Activated CD4-positive, alpha-beta T cell treated with anti-CD3 and anti-CD28 coated beads for 36 hours (primary cell): ENCODE data around the gene GP1BB. TPM values are rescaled to one million over a fixed set of nuclear protein-coding genes. Genes with fewer than 3 reads are reported as not detected.
"Not testable (repeated sequence)": the region's sequence is repeated elsewhere in the genome, so short reads cannot be mapped to it uniquely, and the experiment has no call there.

Experiments used
- ATAC-seq: fragments of 200-7000 bp; cut with Tn5 transposase; one replicate; pipeline ENCODE4 v1.10.0; 2021; ENCODE audit warnings: mild to moderate bottlenecking, moderate library complexity
- CTCF ChIA-PET: fragments of 350-600 bp; sonication (Branson Sonifier 250); formaldehyde crosslinking; loops from one replicate; lab custom pipeline; 2021; ENCODE audit warnings: antibody characterized with exemption; lab: Charles Lee
- POLR2A ChIA-PET: fragments of 350-600 bp; sonication (Branson Sonifier 250); formaldehyde crosslinking; loops from one replicate; lab custom pipeline; 2021; ENCODE audit warnings: antibody characterized with exemption, inconsistent platforms; lab: Charles Lee
- DNase-seq: peaks from one replicate; pipeline ENCODE4 v3.0.0-alpha.2; 2020
- H3K27ac Mint-ChIP-seq: one replicate; pipeline ENCODE4 v1.8.0; 2021; ENCODE audit warnings: mixed read lengths
- H3K27me3 Mint-ChIP-seq: one replicate; pipeline ENCODE4 v1.8.0; 2021; ENCODE audit warnings: mixed read lengths
- H3K36me3 Mint-ChIP-seq: one replicate; pipeline ENCODE4 v1.8.0; 2021; ENCODE audit warnings: low read depth, mixed read lengths
- H3K4me1 Mint-ChIP-seq: one replicate; pipeline ENCODE4 v1.8.0; 2021; ENCODE audit warnings: mixed read lengths
- H3K4me3 Mint-ChIP-seq: one replicate; pipeline ENCODE4 v1.8.0; 2021; ENCODE audit warnings: mild to moderate bottlenecking, moderate library complexity, mixed read lengths
- H3K9me3 Mint-ChIP-seq: one replicate; pipeline ENCODE4 v1.8.0; 2021; ENCODE audit warnings: low read depth, mixed read lengths
- intact Hi-C, 2 experiments: fragments of 100-400 bp; cut with DNase I in 1 of 2; cut with micrococcal nuclease in 1 of 2; formaldehyde crosslinking; loops; one replicate each; pipeline versions ENCODE4 v1.14.2 to v1.15.1; 2022 to 2024; cut with DNase I, micrococcal nuclease
- total RNA-seq, 2 experiments: library from RNA; stranded (reverse); gene quantifications; one replicate each; pipeline ENCODE4 v1.2.3, GENCODE V29; 2021

The GP1BB gene
- total RNA-seq, 2 experiments from 2014 or later = not detected

DNA sequence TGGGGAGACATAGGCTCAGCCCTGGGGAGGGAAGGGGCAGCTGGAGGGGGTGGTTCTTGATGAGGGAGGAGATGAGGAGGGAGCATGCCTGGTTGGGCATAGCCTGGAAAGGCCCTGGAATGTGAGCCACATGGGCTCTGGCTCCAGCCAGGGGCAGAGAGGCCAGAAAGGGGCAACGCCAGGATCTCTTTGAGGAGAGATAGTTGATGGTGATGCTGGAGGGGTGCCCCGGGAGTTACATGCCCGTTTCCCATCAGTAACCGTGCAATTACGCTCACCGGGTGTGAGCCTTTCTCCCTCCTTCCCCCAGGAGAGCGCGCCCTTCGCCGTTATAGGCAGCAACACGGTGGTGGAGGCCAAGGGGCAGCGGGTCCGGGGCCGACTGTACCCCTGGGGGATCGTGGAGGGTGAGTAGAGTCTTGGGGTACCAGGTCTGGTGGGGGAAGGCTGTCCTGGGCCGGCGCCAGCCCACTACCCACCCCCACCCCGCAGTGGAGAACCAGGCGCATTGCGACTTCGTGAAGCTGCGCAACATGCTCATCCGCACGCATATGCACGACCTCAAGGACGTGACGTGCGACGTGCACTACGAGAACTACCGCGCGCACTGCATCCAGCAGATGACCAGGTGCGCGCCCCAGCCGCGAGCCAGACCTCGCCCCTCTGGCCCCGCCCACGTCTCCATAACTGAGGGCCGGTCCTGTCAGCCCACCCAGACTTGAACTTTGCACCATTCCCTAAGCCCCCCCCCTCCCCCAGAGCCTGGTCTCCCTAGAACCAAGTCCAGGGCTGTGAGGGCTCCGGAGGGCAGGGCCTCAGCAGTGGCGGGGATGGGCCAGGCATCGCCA, 1.8 kb upstream of the GP1BB start:
- CTCF ChIA-PET = interaction anchor here (1.6 kb wide), 1 partner anchor 9 kb away, joined by 7 read pairs; no protein-coding TSS in a partner anchor
- H3K4me1 Mint-ChIP-seq = peaks cover 12% of the 10 kb centered on the region
- H3K36me3 Mint-ChIP-seq = no peaks in the 10 kb centered on the region
- peaks cover 38% of the 10 kb centered on the region for H3K27me3 Mint-ChIP-seq
- peak; percentile 3 for DNase-seq
- no peak for ATAC-seq
- no peaks in the 10 kb centered on the region for H3K9me3 Mint-ChIP-seq
- H3K27ac Mint-ChIP-seq = no peak overlapping the region
- POLR2A ChIA-PET = no interaction called here
- intact Hi-C loops = no loop called here
- no peak overlapping the region for H3K4me3 Mint-ChIP-seq

DNA sequence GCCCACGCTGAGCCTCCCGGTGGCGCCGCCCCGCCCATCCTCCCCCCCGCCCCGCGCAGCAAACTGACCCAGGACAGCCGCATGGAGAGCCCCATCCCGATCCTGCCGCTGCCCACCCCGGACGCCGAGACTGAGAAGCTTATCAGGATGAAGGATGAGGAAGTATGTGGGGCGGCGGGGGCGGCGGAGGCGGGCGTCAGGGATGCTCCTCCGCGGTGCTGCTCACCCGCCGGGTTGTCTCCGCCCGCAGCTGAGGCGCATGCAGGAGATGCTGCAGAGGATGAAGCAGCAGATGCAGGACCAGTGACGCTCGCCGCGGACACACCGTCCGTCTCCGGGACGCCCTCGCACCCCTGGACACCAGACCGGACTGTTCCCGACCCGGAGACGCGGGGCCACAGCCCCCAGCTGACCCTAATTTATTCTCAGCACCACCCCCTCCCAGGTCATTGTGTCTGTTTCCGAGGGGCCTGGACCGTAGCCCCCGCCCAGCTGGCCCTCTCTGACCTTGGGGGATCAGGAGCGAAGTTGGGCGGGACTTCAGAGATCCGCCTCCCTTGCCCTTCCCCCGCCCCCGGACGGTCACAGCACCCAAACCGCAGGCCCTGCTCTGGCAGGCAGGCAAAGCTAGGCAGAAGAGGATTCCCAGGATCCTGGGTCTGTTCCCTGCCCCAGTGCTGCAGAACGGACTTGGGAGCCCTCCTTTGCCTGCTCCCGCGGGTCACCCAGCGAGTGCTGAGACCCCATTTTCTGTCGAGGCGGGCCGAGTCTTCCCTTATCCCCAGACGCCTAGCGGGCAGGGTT, 959 bp upstream of the GP1BB start:
- ATAC-seq = no peak
- no peaks in the 10 kb centered on the region for H3K36me3 Mint-ChIP-seq
- ChIA-PET CTCF (interaction anchor here (0.7 kb wide), 1 partner anchor 56 kb away, joined by 3 read pairs; no protein-coding TSS in a partner anchor), POLR2A (no interaction called here)
- intact Hi-C loops = no loop called here
- peaks cover 38% of the 10 kb centered on the region for H3K27me3 Mint-ChIP-seq
- no peak for DNase-seq
- H3K9me3 Mint-ChIP-seq = no peaks in the 10 kb centered on the region
- no peak overlapping the region for H3K27ac Mint-ChIP-seq
- peaks cover 12% of the 10 kb centered on the region for H3K4me1 Mint-ChIP-seq
- H3K4me3 Mint-ChIP-seq = no peak overlapping the region

DNA sequence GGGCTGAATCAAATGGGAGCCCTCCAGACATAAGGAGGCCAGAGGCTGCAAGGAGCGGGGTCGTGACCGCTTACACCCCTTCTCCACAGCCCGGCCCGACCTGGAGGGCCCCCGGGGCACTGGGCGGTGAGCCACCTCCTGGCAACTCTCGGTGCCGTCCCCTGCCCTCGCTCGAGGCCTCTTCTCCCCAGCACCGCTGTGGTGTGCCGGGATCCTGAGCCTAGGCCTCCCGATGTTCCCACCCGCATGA, 432 bp upstream of the GP1BB start:
- no peaks in the 10 kb centered on the region for H3K9me3 Mint-ChIP-seq
- ATAC-seq (no peak), DNase-seq (no peak)
- no peaks in the 10 kb centered on the region for H3K36me3 Mint-ChIP-seq
- H3K27ac Mint-ChIP-seq = no peak overlapping the region
- intact Hi-C loops = no loop called here
- peaks cover 9% of the 10 kb centered on the region for H3K4me1 Mint-ChIP-seq
- H3K27me3 Mint-ChIP-seq = peaks cover 36% of the 10 kb centered on the region
- no peak overlapping the region for H3K4me3 Mint-ChIP-seq
- CTCF ChIA-PET = interaction anchor here (0.7 to 1.2 kb wide), 5 partner anchors 10 to 61 kb away, joined by 3 to 4 read pairs (median 3); no protein-coding TSS in a partner anchor
- POLR2A ChIA-PET = interaction anchor here (0.6 kb wide), 1 partner anchor 566 kb away, joined by 4 read pairs; no protein-coding TSS in a partner anchor

DNA sequence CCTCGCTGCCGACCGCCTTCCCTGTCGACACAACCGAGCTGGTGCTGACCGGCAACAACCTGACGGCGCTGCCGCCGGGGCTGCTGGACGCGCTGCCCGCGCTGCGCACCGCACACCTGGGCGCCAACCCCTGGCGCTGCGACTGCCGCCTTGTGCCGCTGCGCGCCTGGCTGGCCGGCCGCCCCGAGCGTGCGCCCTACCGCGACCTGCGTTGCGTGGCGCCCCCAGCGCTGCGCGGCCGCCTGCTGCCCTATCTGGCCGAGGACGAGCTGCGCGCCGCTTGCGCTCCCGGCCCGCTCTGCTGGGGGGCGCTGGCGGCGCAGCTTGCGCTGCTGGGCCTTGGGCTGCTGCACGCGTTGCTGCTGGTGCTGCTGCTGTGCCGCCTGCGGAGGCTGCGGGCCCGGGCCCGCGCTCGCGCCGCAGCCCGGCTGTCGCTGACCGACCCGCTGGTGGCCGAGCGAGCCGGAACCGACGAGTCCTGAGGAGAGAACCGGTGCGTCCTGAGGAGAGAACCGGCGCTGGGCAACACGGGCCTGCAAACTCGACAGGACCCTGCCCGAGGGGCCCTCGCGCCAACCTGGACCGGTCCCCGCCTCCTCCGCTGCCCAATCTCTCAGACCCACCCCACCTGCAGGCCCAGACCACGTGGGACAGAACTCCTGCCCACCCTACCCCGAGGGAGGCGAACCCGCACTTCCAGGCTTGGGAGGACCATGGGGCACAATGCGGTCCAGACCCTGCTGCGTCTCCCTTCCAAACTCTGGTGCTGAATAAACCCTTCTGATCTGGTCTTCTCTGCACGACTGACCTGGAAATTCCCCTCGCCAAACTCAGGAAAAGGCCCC, 866 bp downstream of the GP1BB start:
- H3K36me3 Mint-ChIP-seq = no peaks in the 10 kb centered on the region
- ChIA-PET CTCF (interaction anchor here (0.6 to 1.4 kb wide), 19 partner anchors 12 to 359 kb away, joined by 3 to 6 read pairs (median 3); no protein-coding TSS in a partner anchor), POLR2A (no interaction called here)
- H3K27ac Mint-ChIP-seq = no peak overlapping the region
- intact Hi-C loops = loop anchor here in 1 of 2 experiments (2.0 kb wide), 1 partner anchor 33 kb away; no protein-coding TSS in a partner anchor
- peak overlapping the region; percentile 19 for H3K4me3 Mint-ChIP-seq
- peaks cover 8% of the 10 kb centered on the region for H3K4me1 Mint-ChIP-seq
- peak; percentile 78 for DNase-seq
- no peaks in the 10 kb centered on the region for H3K9me3 Mint-ChIP-seq
- H3K27me3 Mint-ChIP-seq = peaks cover 35% of the 10 kb centered on the region
- ATAC-seq = peak; percentile 89

DNA sequence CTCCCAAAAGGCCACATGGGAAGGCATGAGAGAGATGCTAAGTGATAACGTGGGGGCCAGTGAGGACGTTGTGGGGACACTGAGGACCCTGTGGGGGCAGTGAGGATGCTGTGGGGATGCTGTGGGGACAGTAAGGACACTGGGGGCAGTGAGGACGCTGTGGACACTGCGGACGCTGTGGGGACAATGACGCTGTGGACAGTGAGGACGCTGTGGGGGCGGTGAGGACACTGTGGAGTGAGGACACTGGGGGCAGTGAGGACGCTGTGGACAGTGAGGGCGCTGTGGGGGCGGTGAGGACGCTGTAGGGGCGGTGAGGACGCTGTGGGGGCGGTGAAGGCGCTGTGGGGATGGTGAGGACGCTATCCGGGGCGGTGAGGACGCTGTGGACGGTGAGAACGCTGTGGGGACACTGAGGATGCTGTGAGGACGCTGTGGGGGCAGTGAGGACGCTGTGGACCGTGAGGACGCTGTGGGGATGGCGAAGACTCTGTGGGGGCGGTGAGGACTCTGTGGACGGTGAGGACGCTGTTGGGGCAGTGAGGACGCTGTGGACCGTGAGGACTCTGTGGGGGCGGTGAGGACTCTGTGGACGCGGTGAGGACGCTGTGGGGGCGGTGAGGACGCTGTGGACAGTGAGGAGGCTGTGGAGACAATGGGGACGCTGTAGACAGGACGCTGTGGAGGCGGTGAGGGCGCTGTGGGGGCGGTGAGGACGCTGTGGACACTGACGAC, 1.8 kb downstream of the GP1BB start:
- ChIA-PET POLR2A (no interaction called here), CTCF (no interaction called here)
- H3K4me1 Mint-ChIP-seq = peaks cover 3% of the 10 kb centered on the region
- DNase-seq (no peak), ATAC-seq (no peak)
- intact Hi-C loops = loop anchor here in 1 of 2 experiments (2.0 kb wide), 1 partner anchor 32 kb away; no protein-coding TSS in a partner anchor
- H3K9me3 Mint-ChIP-seq = no peaks in the 10 kb centered on the region
- H3K27me3 Mint-ChIP-seq = peaks cover 30% of the 10 kb centered on the region
- H3K4me3 Mint-ChIP-seq = peak overlapping the region; percentile 19
- H3K36me3 Mint-ChIP-seq = no peaks in the 10 kb centered on the region
- no peak overlapping the region for H3K27ac Mint-ChIP-seq

DNA sequence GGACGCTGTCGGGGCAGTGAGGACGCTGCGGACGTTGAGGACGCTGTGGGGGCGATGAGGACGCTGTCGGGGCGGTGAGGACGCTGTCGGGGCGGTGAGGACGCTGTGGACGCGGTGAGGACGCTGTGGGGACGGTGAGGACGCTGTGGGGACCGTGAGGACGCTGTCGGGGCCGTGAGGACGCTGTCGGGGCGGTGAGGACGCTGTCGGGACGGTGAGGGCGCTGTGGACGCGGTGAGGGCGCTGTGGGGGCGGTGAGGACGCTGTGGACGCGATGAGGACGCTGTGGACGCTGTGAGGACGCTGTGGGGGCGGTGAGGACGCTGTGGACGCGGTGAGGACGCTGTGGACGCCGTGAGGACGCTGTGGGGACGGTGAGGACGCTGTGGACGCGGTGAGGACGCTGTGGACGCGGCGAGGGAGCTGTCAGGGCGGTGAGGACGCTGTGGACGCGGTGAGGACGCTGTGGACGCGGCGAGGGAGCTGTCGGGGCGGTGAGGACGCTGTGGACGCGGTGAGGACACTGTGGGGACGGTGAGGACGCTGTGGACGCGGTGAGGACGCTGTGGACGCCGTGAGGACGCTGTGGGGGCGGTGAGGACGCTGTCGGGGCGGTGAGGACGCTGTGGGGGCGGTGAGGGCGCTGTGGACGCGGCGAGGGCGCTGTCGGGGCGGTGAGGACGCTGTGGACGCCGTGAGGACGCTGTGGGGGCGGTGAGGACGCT, 2.9 kb downstream of the GP1BB start:
- intact Hi-C loops, H3K27ac Mint-ChIP-seq, DNase-seq, POLR2A ChIA-PET, H3K9me3 Mint-ChIP-seq, H3K4me1 Mint-ChIP-seq, H3K4me3 Mint-ChIP-seq, CTCF ChIA-PET, ATAC-seq, H3K36me3 Mint-ChIP-seq: not testable (repeated sequence)
- peaks cover 22% of the 10 kb centered on the region for H3K27me3 Mint-ChIP-seq

DNA sequence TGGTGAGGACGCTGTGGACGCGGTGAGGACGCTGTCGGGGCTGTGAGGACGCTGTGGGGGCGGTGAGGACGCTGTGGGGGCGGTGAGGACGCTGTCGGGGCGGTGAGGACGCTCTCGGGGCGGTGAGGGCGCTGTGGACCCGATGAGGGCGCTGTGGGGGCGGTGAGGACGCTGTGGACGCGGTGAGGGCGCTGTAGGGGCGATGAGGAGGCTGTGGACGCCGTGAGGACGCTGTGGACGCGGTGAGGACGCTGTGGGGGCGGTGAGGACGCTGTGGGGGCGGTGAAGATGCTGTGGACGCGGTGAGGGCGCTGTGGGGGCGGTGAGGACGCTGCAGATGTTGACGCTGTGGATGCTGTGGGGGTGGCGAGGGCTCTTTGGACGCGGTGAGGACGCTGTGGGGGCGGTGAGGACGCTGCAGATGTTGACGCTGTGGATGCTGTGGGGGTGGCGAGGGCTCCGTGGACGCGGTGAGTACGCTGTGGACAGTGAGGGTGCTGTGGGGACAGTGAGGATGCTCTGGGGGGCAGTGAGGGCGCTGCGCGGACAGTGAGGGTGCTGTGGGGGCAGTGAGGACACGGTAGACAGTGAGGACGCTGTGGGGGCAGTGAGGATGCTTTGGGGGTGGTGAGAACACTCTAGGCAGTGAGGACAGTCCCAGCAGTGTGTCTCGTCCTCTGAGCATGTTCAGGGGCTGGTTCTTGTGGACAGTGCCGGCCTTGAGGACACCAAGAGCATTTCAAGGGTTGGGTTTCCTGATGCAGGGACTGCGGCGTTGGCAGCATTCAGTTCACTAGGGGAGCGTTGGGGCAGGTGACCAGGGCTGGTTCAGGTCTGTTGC, 4.2 kb downstream of the GP1BB start:
- Mint-ChIP-seq H3K9me3 (no peaks in the 10 kb centered on the region), H3K27ac (no peak overlapping the region), H3K27me3 (peaks cover 18% of the 10 kb centered on the region), H3K4me3 (no peak overlapping the region), H3K4me1 (peaks cover 3% of the 10 kb centered on the region), H3K36me3 (no peaks in the 10 kb centered on the region)
- ATAC-seq (no peak), DNase-seq (no peak)
- ChIA-PET CTCF (no interaction called here), POLR2A (no interaction called here)
- intact Hi-C loops = no loop called here

DNA sequence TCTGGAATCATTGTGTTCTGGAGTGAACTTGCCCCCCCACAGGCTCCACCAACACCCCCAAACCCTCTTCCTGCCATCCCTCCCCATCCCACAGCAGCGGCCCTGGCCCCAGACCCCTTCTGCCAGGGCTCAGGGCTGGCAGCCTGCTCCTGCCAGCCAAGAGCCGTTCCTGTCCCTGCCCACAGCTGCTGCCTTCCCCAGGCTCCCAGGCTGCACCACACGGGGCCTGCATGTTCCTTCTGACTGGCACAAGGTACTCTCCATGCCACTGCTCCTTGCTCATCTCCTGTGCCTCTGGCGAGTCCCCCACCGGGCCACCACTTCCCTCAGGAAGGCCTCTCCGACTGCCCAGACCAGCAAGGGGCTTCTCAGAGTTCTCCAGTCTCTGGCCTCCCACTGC, 4.9 kb downstream of the GP1BB start:
- H3K4me1 Mint-ChIP-seq = peaks cover 3% of the 10 kb centered on the region
- ATAC-seq (no peak), DNase-seq (no peak)
- no peaks in the 10 kb centered on the region for H3K9me3 Mint-ChIP-seq
- no peak overlapping the region for H3K27ac Mint-ChIP-seq
- H3K4me3 Mint-ChIP-seq = no peak overlapping the region
- ChIA-PET POLR2A (no interaction called here), CTCF (no interaction called here)
- peaks cover 12% of the 10 kb centered on the region for H3K27me3 Mint-ChIP-seq
- intact Hi-C loops = no loop called here
- H3K36me3 Mint-ChIP-seq = no peaks in the 10 kb centered on the region

DNA sequence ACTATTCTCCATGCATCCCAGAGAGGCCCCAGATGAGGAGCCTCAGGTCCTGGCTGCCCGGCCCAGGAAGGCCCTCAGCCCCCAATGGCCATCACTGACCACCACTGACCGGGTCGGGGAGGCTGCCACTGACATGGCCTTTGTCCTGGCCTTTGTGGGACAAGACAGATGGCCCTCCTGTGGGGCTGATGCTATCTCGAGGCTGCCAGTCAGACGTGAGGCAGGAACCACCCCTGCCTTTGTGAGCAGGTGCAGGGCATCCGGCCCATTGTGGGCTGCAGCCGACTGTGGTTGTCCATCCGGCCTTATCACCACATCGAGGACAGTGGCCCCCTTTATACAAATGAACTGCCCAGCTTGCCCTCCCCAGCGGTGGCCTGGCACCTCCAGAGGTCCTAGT, 5.5 kb downstream of the GP1BB start:
- Mint-ChIP-seq H3K4me1 (peaks cover 3% of the 10 kb centered on the region), H3K9me3 (no peaks in the 10 kb centered on the region), H3K27me3 (peaks cover 12% of the 10 kb centered on the region), H3K27ac (no peak overlapping the region), H3K4me3 (no peak overlapping the region), H3K36me3 (no peaks in the 10 kb centered on the region)
- intact Hi-C loops = no loop called here
- POLR2A ChIA-PET = no interaction called here
- no peak for DNase-seq
- ATAC-seq = no peak
- CTCF ChIA-PET = interaction anchor here (0.5 to 5.3 kb wide), 3 partner anchors 73 to 183 kb away, joined by 3 to 83 read pairs (median 3); no protein-coding TSS in a partner anchor
